B cell (primary cell): ENCODE data around the gene TXNRD3. TPM values are rescaled to one million over a fixed set of nuclear protein-coding genes. Genes with fewer than 3 reads are reported as not detected.

ENCODE experiments used
- ATAC-seq: fragments of 200-7000 bp; cut with Tn5 transposase; one replicate; pipeline ENCODE4 v1.10.0; 2021; ENCODE audit warnings: low read depth, mild to moderate bottlenecking, moderate number of reproducible peaks, moderate library complexity
- CTCF ChIA-PET: fragments of 350-600 bp; sonication (Branson Sonifier 250); formaldehyde crosslinking; loops from one replicate; lab custom pipeline; 2021; ENCODE audit warnings: antibody characterized with exemption, inconsistent platforms; lab: Charles Lee
- POLR2A ChIA-PET: fragments of 350-600 bp; sonication (Branson Sonifier 250); formaldehyde crosslinking; loops from one replicate; lab custom pipeline; 2021; ENCODE audit warnings: antibody characterized with exemption; lab: Charles Lee
- DNase-seq: peaks from one replicate; pipeline ENCODE4 v3.0.0; 2013
- H2AFZ ChIP-seq: 2 replicates; pipeline ENCODE4 v1.6.1; 2012; ENCODE audit warnings: mild to moderate bottlenecking, low read depth, low read length; ENCODE audit not compliant: insufficient read depth, poor library complexity, severe bottlenecking
- H3K27ac ChIP-seq, 2 donors: 1 replicate in 1 of 2; 2 replicates in 1 of 2; pipeline ENCODE4 v1.5.1; 2012 to 2013; ENCODE audit warnings: low read length in 2 of 2, mild to moderate bottlenecking in 2 of 2, moderate library complexity in 1 of 2
- H3K27me3 ChIP-seq, 4 experiments: fragments of 200-600 bp in 1 of 4; sonication (generic) in 1 of 4; replicated peaks in 1 of 4; 1 replicate in 2 of 4; 2 replicates in 2 of 4; pipeline versions ENCODE4 v1.6.1 to v1.7.0; 2013 to 2016; ENCODE audit warnings: low read length in 3 of 4, mild to moderate bottlenecking in 2 of 4, mixed read lengths in 1 of 4, moderate library complexity in 1 of 4; ENCODE audit not compliant: insufficient read depth in 4 of 4, control insufficient read depth in 3 of 4; ENCODE audit errors: control extremely low read depth in 1 of 4
- H3K36me3 ChIP-seq, 2 experiments: replicated peaks in 1 of 2; 1 replicate in 1 of 2; 2 replicates in 1 of 2; pipeline versions ENCODE4 v1.6.1 to v1.7.1; 2013; ENCODE audit warnings: low read length in 1 of 2; ENCODE audit not compliant: insufficient read depth in 2 of 2, control insufficient read depth in 1 of 2; ENCODE audit errors: control extremely low read depth in 1 of 2, extremely low read depth in 1 of 2
- H3K4me1 ChIP-seq, 2 donors: fragments of 200-600 bp in 1 of 2; sonication (generic) in 1 of 2; 1 replicate in 1 of 2; 2 replicates in 1 of 2; pipeline versions ENCODE4 v1.5.1 to v1.6.1; 2013 to 2017; ENCODE audit warnings: low read length in 2 of 2; ENCODE audit not compliant: control insufficient read depth in 2 of 2, insufficient read depth in 2 of 2
- H3K4me2 ChIP-seq: replicated peaks from 2 replicates; pipeline ENCODE3; 2012; ENCODE audit warnings: mild to moderate bottlenecking, low read depth, low read length; ENCODE audit not compliant: poor library complexity, severe bottlenecking
- H3K4me3 ChIP-seq, 5 experiments: fragments of 200-600 bp in 1 of 5; sonication (generic) in 1 of 5; 1 replicate in 3 of 5; 2 replicates in 2 of 5; pipeline versions ENCODE4 v1.5.1 to v1.7.0; 2011 to 2016; ENCODE audit warnings: low read length in 4 of 5, mild to moderate bottlenecking in 4 of 5, low read depth in 2 of 5, control low read depth in 1 of 5, moderate library complexity in 1 of 5; ENCODE audit not compliant: insufficient read depth in 1 of 5; ENCODE audit errors: control extremely low read depth in 1 of 5, extremely low read depth in 1 of 5
- H3K79me2 ChIP-seq: fragments of 200-600 bp; sonication (generic); one replicate; pipeline ENCODE4 v1.6.0; 2016; ENCODE audit warnings: low read length; ENCODE audit not compliant: control insufficient read depth, insufficient read depth
- H3K9ac ChIP-seq: fragments of 200-600 bp; sonication (generic); 2 replicates; pipeline ENCODE4 v1.6.1; 2017; ENCODE audit warnings: mild to moderate bottlenecking, low read length, moderate library complexity
- H3K9me3 ChIP-seq, 3 donors: one replicate each; pipeline versions ENCODE4 v1.6.1 to v1.7.1; 2013; ENCODE audit warnings: low read length in 2 of 3; ENCODE audit not compliant: control insufficient read depth in 2 of 3, insufficient read depth in 1 of 3; ENCODE audit errors: control extremely low read depth in 1 of 3
- H4K20me1 ChIP-seq: 2 replicates; pipeline ENCODE4 v1.6.0; 2012; ENCODE audit warnings: mild to moderate bottlenecking, low read length; ENCODE audit not compliant: insufficient read depth, control insufficient read depth, poor library complexity, severe bottlenecking
- H3K27ac Mint-ChIP-seq: one replicate; pipeline ENCODE4 v1.8.0; 2021; ENCODE audit warnings: mixed read lengths
- H3K27me3 Mint-ChIP-seq: one replicate; pipeline ENCODE4 v1.8.0; 2021; ENCODE audit warnings: mixed read lengths
- H3K4me1 Mint-ChIP-seq: one replicate; pipeline ENCODE4 v1.8.0; 2021; ENCODE audit warnings: mixed read lengths
- H3K4me3 Mint-ChIP-seq: one replicate; pipeline ENCODE4 v1.8.0; 2021; ENCODE audit warnings: mixed read lengths
- H3K9me3 Mint-ChIP-seq: one replicate; pipeline ENCODE4 v1.8.0; 2022; ENCODE audit warnings: mixed read lengths; ENCODE audit not compliant: insufficient read depth
- EZH2 ChIP-seq: IDR thresholded peaks from 2 replicates; pipeline ENCODE4 v1.6.1; 2012; ENCODE audit warnings: borderline replicate concordance, low read depth, mild to moderate bottlenecking, moderate library complexity, low read length; ENCODE audit not compliant: insufficient read depth, poor library complexity, severe bottlenecking
- WGBS: methylation state at CpG from one replicate; pipeline ENCODE4 v1.1.5; 2013; ENCODE audit warnings: missing lambda C conversion rate; ENCODE audit not compliant: insufficient coverage; 5-methylcytosine and 5-hydroxymethylcytosine counted together
- intact Hi-C: fragments of 100-400 bp; cut with micrococcal nuclease; formaldehyde crosslinking; loops from one replicate; pipeline ENCODE4 v1.10.0; 2022
- polyA plus RNA-seq: library from polyadenylated mRNA; depleted of rRNA; stranded (reverse); fragments of >200 nt; gene quantifications from 2 replicates; pipeline ENCODE4 v1.2.3, GENCODE V29; 2012
- total RNA-seq, 2 donors: library from RNA; stranded (reverse); fragments of 120-200 nt in 1 of 2; gene quantifications; 1 replicate in 1 of 2; 2 replicates in 1 of 2; pipeline versions ENCODE4 v1.2.3 to v1.2.4, GENCODE V29; 2013 to 2022
- TF ChIP-seq, protein P1 (sequence below): fragments of 200-600 bp; IDR thresholded peaks from one replicate; pipeline ENCODE4 v1.8.0; 2022; ENCODE audit warnings: antibody characterized with exemption, mild to moderate bottlenecking

TXNRD3 gene
- total and polyA plus RNA-seq, 2 donors (not counting 1 experiment from before 2014, with no cell fraction given) = 0.15 to 0.99 TPM

DNA sequence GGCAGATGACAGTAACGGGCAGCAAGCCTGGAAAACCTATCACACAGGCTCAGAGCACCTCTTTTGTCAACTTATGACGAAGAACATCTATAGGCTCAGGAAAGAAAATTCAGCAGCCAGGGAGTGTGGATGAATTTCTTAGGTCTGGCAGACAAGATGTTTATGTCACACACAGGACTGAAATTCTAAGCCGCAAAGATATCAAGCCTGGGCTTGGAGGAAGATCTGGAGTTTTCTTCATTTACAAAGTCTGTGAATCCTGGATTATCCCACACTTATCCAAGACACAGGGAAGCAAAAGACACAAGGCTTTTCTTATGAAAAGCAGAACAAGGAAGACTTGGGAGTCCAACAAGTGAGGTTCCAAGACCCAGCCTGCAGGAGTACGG, 25.7 kb upstream of the TXNRD3 start:
- peaks cover 14 to 29% of the 10 kb centered on the region in 2 donors for H3K4me1 ChIP-seq
- H3K27ac ChIP-seq = no peak overlapping the region
- intact Hi-C loops = no loop called here
- POLR2A ChIA-PET = no interaction called here
- H3K79me2 ChIP-seq = no peaks in the 10 kb centered on the region
- Mint-ChIP-seq H3K27ac (no peak overlapping the region), H3K9me3 (no peaks in the 10 kb centered on the region), H3K27me3 (peaks cover 9% of the 10 kb centered on the region), H3K4me3 (no peak overlapping the region), H3K4me1 (peaks cover 27% of the 10 kb centered on the region)
- H3K9ac ChIP-seq = no peak overlapping the region
- H3K4me3 ChIP-seq = no peak overlapping the region
- ATAC-seq = no peak
- H3K36me3 ChIP-seq = no peaks in the 10 kb centered on the region
- TF ChIP-seq, protein P1, sequence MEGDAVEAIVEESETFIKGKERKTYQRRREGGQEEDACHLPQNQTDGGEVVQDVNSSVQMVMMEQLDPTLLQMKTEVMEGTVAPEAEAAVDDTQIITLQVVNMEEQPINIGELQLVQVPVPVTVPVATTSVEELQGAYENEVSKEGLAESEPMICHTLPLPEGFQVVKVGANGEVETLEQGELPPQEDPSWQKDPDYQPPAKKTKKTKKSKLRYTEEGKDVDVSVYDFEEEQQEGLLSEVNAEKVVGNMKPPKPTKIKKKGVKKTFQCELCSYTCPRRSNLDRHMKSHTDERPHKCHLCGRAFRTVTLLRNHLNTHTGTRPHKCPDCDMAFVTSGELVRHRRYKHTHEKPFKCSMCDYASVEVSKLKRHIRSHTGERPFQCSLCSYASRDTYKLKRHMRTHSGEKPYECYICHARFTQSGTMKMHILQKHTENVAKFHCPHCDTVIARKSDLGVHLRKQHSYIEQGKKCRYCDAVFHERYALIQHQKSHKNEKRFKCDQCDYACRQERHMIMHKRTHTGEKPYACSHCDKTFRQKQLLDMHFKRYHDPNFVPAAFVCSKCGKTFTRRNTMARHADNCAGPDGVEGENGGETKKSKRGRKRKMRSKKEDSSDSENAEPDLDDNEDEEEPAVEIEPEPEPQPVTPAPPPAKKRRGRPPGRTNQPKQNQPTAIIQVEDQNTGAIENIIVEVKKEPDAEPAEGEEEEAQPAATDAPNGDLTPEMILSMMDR = no peak
- TF ChIP-seq EZH2 = no peak
- CTCF ChIA-PET = interaction anchor here (1.1 to 6.2 kb wide), 6 partner anchors 23 to 866 kb away, joined by 3 to 119 read pairs (median 4); partner anchors contain the start of gene CHCHD6
- no peaks in the 10 kb centered on the region for H3K9me3 ChIP-seq
- no peak overlapping the region for H3K4me2 ChIP-seq
- DNase-seq = no peak
- no peak overlapping the region for H2AFZ ChIP-seq
- H3K27me3 ChIP-seq = peaks cover 0 to 14% (median 1%) of the 10 kb centered on the region in 4 experiments
- no peaks in the 10 kb centered on the region for H4K20me1 ChIP-seq
- WGBS = 90% methylated on average over 2 of the region's 4 CpGs

DNA sequence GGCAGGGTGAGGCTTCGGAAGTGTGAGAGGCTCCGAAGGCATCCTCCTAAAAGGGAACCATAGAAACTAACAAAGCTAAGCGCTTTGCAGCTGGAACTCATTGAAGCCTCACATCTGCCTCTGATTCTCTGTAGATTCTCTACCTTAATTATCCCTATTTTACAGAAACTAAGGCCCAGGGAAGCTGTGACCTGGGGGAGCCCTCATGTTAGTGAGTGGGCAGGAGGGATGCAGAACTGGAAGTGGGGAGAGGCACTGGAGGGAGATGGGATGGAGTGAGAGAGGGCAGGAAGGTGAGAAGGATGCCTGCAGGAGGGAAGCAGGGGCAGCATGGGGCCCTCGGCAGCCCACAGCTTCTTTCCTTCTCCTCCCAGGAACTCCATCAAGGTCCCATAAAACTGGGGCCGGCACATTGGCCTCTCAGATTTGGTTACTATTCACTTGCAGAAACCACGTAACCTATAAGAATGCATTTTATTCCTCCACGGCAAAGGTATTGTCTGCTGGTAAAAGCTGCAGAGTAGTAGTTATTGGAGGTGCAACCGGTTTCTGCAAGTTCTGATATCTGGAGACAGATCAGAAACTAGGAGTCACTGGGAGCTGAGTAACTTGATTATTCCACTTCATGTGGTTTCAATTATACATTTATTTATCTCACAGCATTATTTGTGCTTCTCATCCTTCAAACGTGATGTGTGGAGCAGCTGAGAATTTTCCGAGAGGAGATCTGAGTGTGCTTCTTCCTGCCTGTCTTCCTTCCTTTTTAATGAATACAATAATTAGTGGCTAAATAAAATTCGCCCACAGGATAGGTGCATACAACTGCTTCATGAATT, 25.1 kb upstream of the TXNRD3 start:
- no peak overlapping the region for H3K4me3 Mint-ChIP-seq
- H3K27ac Mint-ChIP-seq = no peak overlapping the region
- peaks cover 27% of the 10 kb centered on the region for H3K4me1 Mint-ChIP-seq

More for the DNA sequence above, 25.1 kb upstream of the TXNRD3 start:
- no peak overlapping the region for H3K9ac ChIP-seq
- DNase-seq = no peak
- no peaks in the 10 kb centered on the region for H3K79me2 ChIP-seq
- peak overlapping the region; percentile 82 for H3K4me2 ChIP-seq
- no peak for ATAC-seq
- 89% methylated on average over 3 of the region's 11 CpGs for WGBS
- TF ChIP-seq EZH2 = no peak
- TF ChIP-seq, protein P1 = no peak
- Mint-ChIP-seq H3K27me3 (peaks cover 12% of the 10 kb centered on the region), H3K9me3 (no peaks in the 10 kb centered on the region)
- H2AFZ ChIP-seq = peak overlapping the region; percentile 64
- H3K27me3 ChIP-seq = peaks cover 0 to 14% (median 1%) of the 10 kb centered on the region in 4 experiments
- H3K9me3 ChIP-seq = no peaks in the 10 kb centered on the region
- peaks cover 14 to 29% of the 10 kb centered on the region in 2 donors for H3K4me1 ChIP-seq
- intact Hi-C loops = loop anchor here (1.0 to 2.0 kb wide), 3 partner anchors 72 to 864 kb away; no protein-coding TSS in a partner anchor
- no peak overlapping the region for H3K27ac ChIP-seq
- no peaks in the 10 kb centered on the region for H4K20me1 ChIP-seq
- ChIA-PET POLR2A (no interaction called here), CTCF (interaction anchor here (0.6 to 6.2 kb wide), 13 partner anchors 20 to 866 kb away, joined by 3 to 119 read pairs (median 4); partner anchors contain the start of gene CHCHD6)
- H3K4me3 ChIP-seq = no peak overlapping the region
- no peaks in the 10 kb centered on the region for H3K36me3 ChIP-seq
